ENCODE data around the gene TAPBP.

- TF ChIP-seq, protein P1, sequence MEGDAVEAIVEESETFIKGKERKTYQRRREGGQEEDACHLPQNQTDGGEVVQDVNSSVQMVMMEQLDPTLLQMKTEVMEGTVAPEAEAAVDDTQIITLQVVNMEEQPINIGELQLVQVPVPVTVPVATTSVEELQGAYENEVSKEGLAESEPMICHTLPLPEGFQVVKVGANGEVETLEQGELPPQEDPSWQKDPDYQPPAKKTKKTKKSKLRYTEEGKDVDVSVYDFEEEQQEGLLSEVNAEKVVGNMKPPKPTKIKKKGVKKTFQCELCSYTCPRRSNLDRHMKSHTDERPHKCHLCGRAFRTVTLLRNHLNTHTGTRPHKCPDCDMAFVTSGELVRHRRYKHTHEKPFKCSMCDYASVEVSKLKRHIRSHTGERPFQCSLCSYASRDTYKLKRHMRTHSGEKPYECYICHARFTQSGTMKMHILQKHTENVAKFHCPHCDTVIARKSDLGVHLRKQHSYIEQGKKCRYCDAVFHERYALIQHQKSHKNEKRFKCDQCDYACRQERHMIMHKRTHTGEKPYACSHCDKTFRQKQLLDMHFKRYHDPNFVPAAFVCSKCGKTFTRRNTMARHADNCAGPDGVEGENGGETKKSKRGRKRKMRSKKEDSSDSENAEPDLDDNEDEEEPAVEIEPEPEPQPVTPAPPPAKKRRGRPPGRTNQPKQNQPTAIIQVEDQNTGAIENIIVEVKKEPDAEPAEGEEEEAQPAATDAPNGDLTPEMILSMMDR (IDR thresholded peaks at IDR 0.05; ENCODE audit: low read depth, low read length): no peak
- TF ChIP-seq POLR2A (IDR thresholded peaks at IDR 0.05; ENCODE audit: extremely low read depth, insufficient read length) (peak; percentile 99), MYC (IDR thresholded peaks at IDR 0.05; ENCODE audit: low read depth, low read length) (peak; percentile 99)
These were observed 42.2 kb downstream of the TAPBP start, which contains the start of the genes RPS18 and VPS52 for GRCh38 chr6:33271468-33272274.
